DOHH2 (cell line): ENCODE results near the gene ASXL1.

Experiments used
- H3F3A ChIP-seq: fragments of 200-600 bp; sonication (generic), shearing (Covaris generic); 2 replicates; pipeline ENCODE4 v1.6.0; 2016; ENCODE audit warnings: antibody characterized with exemption, mild to moderate bottlenecking; ENCODE audit not compliant: control insufficient read depth, insufficient read depth
- H3K27ac ChIP-seq: fragments of 200-600 bp; sonication (generic); 2 replicates; pipeline ENCODE4 v1.5.1; 2014; ENCODE audit warnings: low read depth, mild to moderate bottlenecking, low read length, moderate library complexity
- H3K27me3 ChIP-seq: fragments of 200-600 bp; sonication (generic); 2 replicates; pipeline ENCODE4 v1.6.1; 2014; ENCODE audit warnings: mild to moderate bottlenecking, low read length, mixed read lengths; ENCODE audit not compliant: control insufficient read depth
- H3K36me3 ChIP-seq: fragments of 200-600 bp; sonication (generic); 2 replicates; pipeline ENCODE4 v1.6.1; 2014; ENCODE audit warnings: mild to moderate bottlenecking, low read length, moderate library complexity, mixed read lengths; ENCODE audit not compliant: control insufficient read depth
- H3K4me1 ChIP-seq: fragments of 200-600 bp; sonication (generic); 2 replicates; pipeline ENCODE4 v1.6.1; 2014; ENCODE audit warnings: mild to moderate bottlenecking, low read length, mixed read lengths; ENCODE audit not compliant: control insufficient read depth
- H3K4me2 ChIP-seq: fragments of 200-600 bp; sonication (generic); 2 replicates; pipeline ENCODE4 v1.6.0; 2014; ENCODE audit warnings: mild to moderate bottlenecking, low read length, moderate library complexity
- H3K4me3 ChIP-seq: fragments of 200-600 bp; sonication (generic); 2 replicates; pipeline ENCODE4 v1.5.1; 2014; ENCODE audit warnings: mild to moderate bottlenecking, low read length, mixed read lengths
- H3K79me2 ChIP-seq: fragments of 200-600 bp; sonication (generic); 2 replicates; pipeline ENCODE4 v1.6.1; 2014; ENCODE audit warnings: mild to moderate bottlenecking, low read length, mixed read lengths; ENCODE audit not compliant: control insufficient read depth
- H3K9me2 ChIP-seq: fragments of 200-600 bp; sonication (generic); replicated peaks from 2 replicates; pipeline ENCODE4 v1.6.1; 2014; ENCODE audit warnings: mild to moderate bottlenecking, low read length, mixed read lengths; ENCODE audit not compliant: control insufficient read depth
- H3K9me3 ChIP-seq: fragments of 200-600 bp; sonication (generic); 2 replicates; pipeline ENCODE4 v1.6.1; 2014; ENCODE audit warnings: antibody characterized with exemption, low read length, mixed read lengths; ENCODE audit not compliant: control insufficient read depth, insufficient read depth
- H4K20me1 ChIP-seq: fragments of 200-600 bp; sonication (generic); 2 replicates; pipeline ENCODE4 v1.6.0; 2014; ENCODE audit warnings: low read depth, mild to moderate bottlenecking, antibody characterized with exemption, low read length, moderate library complexity; ENCODE audit not compliant: control insufficient read depth, insufficient read depth
- EZH2phosphoT487 ChIP-seq: fragments of 200-600 bp; sonication (generic); IDR thresholded peaks from 2 replicates; pipeline ENCODE4 v1.6.1; 2017; ENCODE audit warnings: borderline replicate concordance, mild to moderate bottlenecking, antibody characterized with exemption, low read length, moderate library complexity, mixed read lengths
- TF ChIP-seq, protein P1 (sequence below): fragments of 200-600 bp; sonication (generic); IDR thresholded peaks from one replicate; pipeline ENCODE4 v1.5.1; 2014; ENCODE audit warnings: antibody characterized with exemption, mild to moderate bottlenecking, low read depth, low read length; ENCODE audit not compliant: poor library complexity, severe bottlenecking

Gene ASXL1

DNA sequence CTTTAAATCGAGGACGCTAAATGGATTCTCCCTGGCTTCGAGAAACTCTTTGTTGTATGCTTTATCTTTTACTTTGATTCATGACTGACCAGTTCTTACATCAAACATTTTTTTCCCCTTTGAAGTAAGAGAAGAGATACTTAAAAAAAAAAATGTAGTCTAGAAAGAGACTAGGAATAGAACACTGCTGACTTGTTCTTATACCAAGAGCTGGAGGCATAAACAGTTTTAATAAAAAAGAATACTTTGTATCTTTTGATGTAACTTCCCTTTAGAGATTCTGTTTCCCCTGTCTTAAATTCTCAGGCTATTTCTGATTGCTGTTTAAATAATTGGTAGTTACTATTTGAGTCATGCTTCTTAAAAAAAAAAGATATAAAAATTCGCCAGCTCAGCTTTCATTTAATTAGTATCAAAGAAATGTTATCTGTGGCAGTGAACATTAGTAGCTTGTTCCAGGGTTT lies 4.8 kb downstream of the ASXL1 start:
- H3K36me3 ChIP-seq, result peaks cover 43% of the 10 kb centered on the region
- peaks cover 84% of the 10 kb centered on the region for H3K4me1 ChIP-seq
- peaks cover 50% of the 10 kb centered on the region for H4K20me1 ChIP-seq
- no peaks in the 10 kb centered on the region for H3K27me3 ChIP-seq
- H3K79me2 ChIP-seq, result peaks cover 96% of the 10 kb centered on the region
- peak overlapping the region; percentile 84 for H3K4me2 ChIP-seq
- H3F3A ChIP-seq, result peaks cover 4% of the 10 kb centered on the region
- H3K4me3 ChIP-seq, result peak overlapping the region; percentile 96
- H3K9me3 ChIP-seq, result no peaks in the 10 kb centered on the region
- TF ChIP-seq, protein P1, sequence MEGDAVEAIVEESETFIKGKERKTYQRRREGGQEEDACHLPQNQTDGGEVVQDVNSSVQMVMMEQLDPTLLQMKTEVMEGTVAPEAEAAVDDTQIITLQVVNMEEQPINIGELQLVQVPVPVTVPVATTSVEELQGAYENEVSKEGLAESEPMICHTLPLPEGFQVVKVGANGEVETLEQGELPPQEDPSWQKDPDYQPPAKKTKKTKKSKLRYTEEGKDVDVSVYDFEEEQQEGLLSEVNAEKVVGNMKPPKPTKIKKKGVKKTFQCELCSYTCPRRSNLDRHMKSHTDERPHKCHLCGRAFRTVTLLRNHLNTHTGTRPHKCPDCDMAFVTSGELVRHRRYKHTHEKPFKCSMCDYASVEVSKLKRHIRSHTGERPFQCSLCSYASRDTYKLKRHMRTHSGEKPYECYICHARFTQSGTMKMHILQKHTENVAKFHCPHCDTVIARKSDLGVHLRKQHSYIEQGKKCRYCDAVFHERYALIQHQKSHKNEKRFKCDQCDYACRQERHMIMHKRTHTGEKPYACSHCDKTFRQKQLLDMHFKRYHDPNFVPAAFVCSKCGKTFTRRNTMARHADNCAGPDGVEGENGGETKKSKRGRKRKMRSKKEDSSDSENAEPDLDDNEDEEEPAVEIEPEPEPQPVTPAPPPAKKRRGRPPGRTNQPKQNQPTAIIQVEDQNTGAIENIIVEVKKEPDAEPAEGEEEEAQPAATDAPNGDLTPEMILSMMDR, result no peak
- no peak for TF ChIP-seq EZH2phosphoT487
- no peaks in the 10 kb centered on the region for H3K9me2 ChIP-seq
- 0 out of 2 replicates have a peak overlapping the region, but pooled peaks have one; percentile 3 for H3K27ac ChIP-seq

DNA sequence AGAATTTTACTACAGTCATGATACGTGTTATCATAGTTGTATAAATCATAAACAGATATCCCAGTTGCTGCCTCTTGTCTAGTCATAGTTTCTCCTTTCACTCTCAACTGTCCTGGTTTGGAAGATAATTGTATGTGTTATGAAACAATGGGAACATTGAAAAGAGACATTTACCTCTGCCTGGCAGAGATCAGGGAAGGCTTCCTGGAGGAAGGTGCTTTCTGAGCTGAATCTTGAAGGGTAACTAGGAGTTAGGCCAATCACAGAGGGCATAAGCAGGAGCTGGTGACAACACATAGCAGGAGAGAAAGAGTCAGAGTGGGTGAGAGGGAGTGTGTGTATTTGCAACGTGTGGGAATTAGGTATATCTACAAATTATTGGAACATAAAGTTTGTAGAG lies 5.4 kb downstream of the ASXL1 start:
- TF ChIP-seq, protein P1, result no peak
- no peak for TF ChIP-seq EZH2phosphoT487
- Histone ChIP-seq H3K27me3 (no peaks in the 10 kb centered on the region), H3K36me3 (peaks cover 47% of the 10 kb centered on the region), H3K9me3 (no peaks in the 10 kb centered on the region), H4K20me1 (peaks cover 50% of the 10 kb centered on the region), H3K4me2 (peak overlapping the region; percentile 84), H3K4me1 (peaks cover 90% of the 10 kb centered on the region), H3K27ac (0 out of 2 replicates have a peak overlapping the region, but pooled peaks have one; percentile 3), H3F3A (peaks cover 8% of the 10 kb centered on the region), H3K79me2 (peaks cover 99% of the 10 kb centered on the region), H3K9me2 (no peaks in the 10 kb centered on the region), H3K4me3 (peak overlapping the region; percentile 6; the same call in 1 of the 2 replicates)

DNA sequence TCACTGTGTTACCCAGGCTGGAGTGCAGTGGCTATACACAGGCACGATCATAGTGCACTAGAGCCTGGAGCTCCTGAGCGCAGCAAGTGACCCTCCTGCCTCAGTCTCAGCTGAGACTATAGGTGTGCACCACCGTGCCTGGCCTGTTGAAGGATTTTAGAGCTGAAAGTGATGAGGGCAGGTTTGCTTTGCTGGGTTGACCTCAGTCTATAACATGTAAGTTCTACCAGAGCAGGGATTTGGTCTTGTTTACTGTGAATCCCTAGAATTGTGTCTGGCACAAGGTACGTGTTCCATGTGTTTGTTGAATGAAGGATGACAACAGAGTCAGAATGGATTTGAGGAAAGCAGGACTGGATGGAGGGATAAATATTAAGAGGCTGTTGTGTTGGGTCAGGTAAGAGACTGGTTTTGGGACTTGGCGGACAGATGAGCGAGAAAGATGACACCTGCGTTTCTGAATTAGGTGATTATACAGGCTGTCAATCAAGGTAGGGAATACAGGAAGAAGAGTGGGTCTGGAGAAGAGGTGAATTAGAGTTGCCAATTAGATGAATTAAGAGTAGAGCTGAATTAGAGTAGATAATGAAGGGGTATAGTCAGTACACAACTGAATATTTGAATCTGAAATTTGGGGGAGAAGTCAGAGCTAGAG lies 6.5 kb downstream of the ASXL1 start:
- Histone ChIP-seq H3K4me1 (peaks cover 98% of the 10 kb centered on the region), H4K20me1 (peaks cover 44% of the 10 kb centered on the region), H3K9me2 (no peaks in the 10 kb centered on the region), H3F3A (peaks cover 8% of the 10 kb centered on the region), H3K27ac (no peak overlapping the region), H3K36me3 (peaks cover 50% of the 10 kb centered on the region), H3K9me3 (no peaks in the 10 kb centered on the region), H3K4me3 (no peak overlapping the region), H3K27me3 (no peaks in the 10 kb centered on the region), H3K79me2 (peaks cover 100% of the 10 kb centered on the region), H3K4me2 (peak overlapping the region; percentile 84)
- TF ChIP-seq, protein P1, result no peak
- TF ChIP-seq EZH2phosphoT487, result no peak
